CD14-positive monocyte (primary cell): ENCODE measurements around the gene SLC7A8. TPM values are rescaled to one million over a fixed set of nuclear protein-coding genes. Genes with fewer than 3 reads are reported as not detected.

Source experiments
- DNase-seq, 3 donors: peaks; one replicate each; pipeline ENCODE4 v3.0.0-alpha.2; 2011 to 2022
- H2AFZ ChIP-seq: 2 replicates; pipeline ENCODE4 v1.6.0; 2012; ENCODE audit warnings: mild to moderate bottlenecking, low read depth, low read length, inconsistent platforms; ENCODE audit not compliant: insufficient read depth, poor library complexity, severe bottlenecking
- H3K27ac ChIP-seq, 2 donors: 1 replicate in 1 of 2; 2 replicates in 1 of 2; pipeline ENCODE4 v1.5.1; 2012 to 2013; ENCODE audit warnings: low read length in 2 of 2, control low read depth in 1 of 2, inconsistent platforms in 1 of 2, low read depth in 1 of 2, mild to moderate bottlenecking in 1 of 2
- H3K27me3 ChIP-seq, 2 donors: one replicate each; pipeline versions ENCODE4 v1.6.0 to v1.6.1; 2011 to 2013; ENCODE audit warnings: low read length in 2 of 2; ENCODE audit not compliant: control insufficient read depth in 2 of 2, insufficient read depth in 2 of 2
- H3K36me3 ChIP-seq, 2 donors: replicated peaks in 1 of 2; 1 replicate in 1 of 2; 2 replicates in 1 of 2; pipeline versions ENCODE4 v1.5.1 to v1.6.1; 2012 to 2013; ENCODE audit warnings: low read length in 2 of 2, control low read depth in 1 of 2, inconsistent platforms in 1 of 2, mild to moderate bottlenecking in 1 of 2; ENCODE audit not compliant: insufficient read depth in 2 of 2, control insufficient read depth in 1 of 2
- H3K4me1 ChIP-seq, 2 donors: 1 replicate in 1 of 2; 2 replicates in 1 of 2; pipeline versions ENCODE4 v1.5.1 to v1.6.1; 2012 to 2013; ENCODE audit warnings: low read length in 2 of 2, control low read depth in 1 of 2, inconsistent platforms in 1 of 2, mild to moderate bottlenecking in 1 of 2, moderate library complexity in 1 of 2; ENCODE audit not compliant: insufficient read depth in 2 of 2, control insufficient read depth in 1 of 2
- H3K4me2 ChIP-seq: replicated peaks from 2 replicates; pipeline ENCODE3; 2012; ENCODE audit warnings: low read length, moderate library complexity, mild to moderate bottlenecking; ENCODE audit not compliant: poor library complexity, severe bottlenecking; ENCODE audit errors: extremely low read depth
- H3K4me3 ChIP-seq, 3 experiments: fragments of 200-600 bp in 1 of 3; sonication (generic) in 1 of 3; replicated peaks in 1 of 3; 1 replicate in 2 of 3; 2 replicates in 1 of 3; pipeline ENCODE4 v1.5.1; 2011 to 2013; ENCODE audit warnings: low read length in 3 of 3, mild to moderate bottlenecking in 3 of 3, control low read depth in 2 of 3, low read depth in 2 of 3, inconsistent platforms in 1 of 3, moderate library complexity in 1 of 3
- H3K79me2 ChIP-seq: 2 replicates; pipeline ENCODE4 v1.6.0; 2012; ENCODE audit warnings: mild to moderate bottlenecking, control low read depth, inconsistent platforms, low read length, moderate library complexity; ENCODE audit not compliant: insufficient read depth
- H3K9ac ChIP-seq: 2 replicates; pipeline ENCODE4 v1.6.0; 2017; ENCODE audit warnings: low read length, mild to moderate bottlenecking; ENCODE audit not compliant: insufficient read depth, poor library complexity, severe bottlenecking
- H3K9me3 ChIP-seq, 2 donors: replicated peaks in 1 of 2; 1 replicate in 1 of 2; 2 replicates in 1 of 2; pipeline versions ENCODE4 v1.5.1 to v1.6.1; 2012 to 2013; ENCODE audit warnings: low read length in 2 of 2, control low read depth in 1 of 2; ENCODE audit not compliant: control insufficient read depth in 1 of 2, insufficient read depth in 1 of 2
- H4K20me1 ChIP-seq: 2 replicates; pipeline ENCODE4 v1.6.0; 2012; ENCODE audit warnings: mild to moderate bottlenecking, low read length, control low read depth, moderate library complexity; ENCODE audit not compliant: insufficient read depth
- H3K27ac Mint-ChIP-seq, 7 donors: one replicate each; pipeline ENCODE4 v1.8.0; 2020; ENCODE audit warnings: mild to moderate bottlenecking in 7 of 7, mixed read lengths in 7 of 7, moderate library complexity in 6 of 7, inconsistent platforms in 2 of 7
- H3K27me3 Mint-ChIP-seq, 3 donors: one replicate each; pipeline ENCODE4 v1.8.0; 2021 to 2022; ENCODE audit warnings: low read depth in 3 of 3, mild to moderate bottlenecking in 3 of 3, mixed read lengths in 3 of 3, moderate library complexity in 3 of 3, inconsistent platforms in 1 of 3
- H3K36me3 Mint-ChIP-seq, 2 donors: one replicate each; pipeline ENCODE4 v1.8.0; 2020; ENCODE audit warnings: mixed read lengths in 2 of 2, inconsistent platforms in 1 of 2, mild to moderate bottlenecking in 1 of 2
- H3K4me1 Mint-ChIP-seq: one replicate; pipeline ENCODE4 v1.8.0; 2020; ENCODE audit warnings: mild to moderate bottlenecking, mixed read lengths
- H3K4me3 Mint-ChIP-seq, 2 donors: one replicate each; pipeline ENCODE4 v1.8.0; 2020; ENCODE audit warnings: mild to moderate bottlenecking in 2 of 2, mixed read lengths in 2 of 2, moderate library complexity in 1 of 2
- H3K9me3 Mint-ChIP-seq, 7 donors: one replicate each; pipeline ENCODE4 v1.8.0; 2020 to 2022; ENCODE audit warnings: mixed read lengths in 7 of 7, mild to moderate bottlenecking in 6 of 7, moderate library complexity in 6 of 7, inconsistent platforms in 2 of 7
- WGBS: methylation state at CpG from one replicate; pipeline ENCODE4 v1.1.5; 2013; ENCODE audit warnings: missing lambda C conversion rate; ENCODE audit not compliant: insufficient coverage; 5-methylcytosine and 5-hydroxymethylcytosine counted together
- intact Hi-C, 2 donors: fragments of 100-400 bp; cut with micrococcal nuclease; formaldehyde crosslinking; loops; one replicate each; pipeline versions ENCODE4 v1.15.0 to v1.15.1; 2023
- polyA plus RNA-seq, 3 donors: library from polyadenylated mRNA; depleted of rRNA in 1 of 3; unstranded in 2 of 3; stranded (reverse) in 1 of 3; fragments of 300-500 nt in 2 of 3; fragments of >200 nt in 1 of 3; fragmentation: Illumina TruSeq in 2 of 3; gene quantifications; 1 replicate in 2 of 3; 2 replicates in 1 of 3; pipeline ENCODE4 v1.2.3, GENCODE V29; 2012 to 2021
- TF ChIP-seq, protein P1 (sequence below): fragments of 200-600 bp; IDR thresholded peaks from one replicate; pipeline ENCODE4 v1.8.0; 2022; ENCODE audit warnings: antibody characterized with exemption, mild to moderate bottlenecking

The SLC7A8 gene
- polyA plus RNA-seq, 3 donors = 0.05 to 0.53 (median 0.25) TPM

DNA sequence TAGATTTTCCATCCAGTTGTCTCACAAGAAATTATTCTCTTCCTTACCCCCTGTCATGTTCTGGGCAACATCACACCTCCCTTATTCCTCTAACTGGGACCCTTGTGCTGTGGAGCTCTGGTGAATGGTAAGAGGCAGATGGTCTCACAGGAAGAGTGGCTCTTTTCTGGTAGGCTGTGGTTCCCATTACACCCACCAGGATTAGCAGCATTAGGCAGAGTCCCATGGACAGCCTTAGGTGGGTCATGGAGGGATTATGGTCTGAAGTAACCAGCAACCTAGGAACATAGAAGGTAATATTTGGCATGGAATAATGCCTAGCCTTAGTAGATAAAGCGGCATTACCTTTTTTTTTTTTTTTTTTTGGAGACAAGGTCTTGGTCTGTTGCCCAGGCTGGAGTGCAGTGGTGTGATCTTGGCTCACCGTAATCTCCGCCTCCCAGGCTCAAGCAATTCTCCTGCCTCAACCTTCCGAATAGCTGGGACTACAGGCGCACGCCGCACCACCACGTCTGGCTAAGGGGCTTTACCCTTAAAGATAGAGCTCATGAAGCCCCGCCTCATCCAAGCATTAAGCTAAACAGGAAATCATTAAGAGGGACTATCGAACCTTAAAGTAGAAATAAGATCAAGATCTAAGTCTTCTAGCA lies 84.1 kb downstream of the SLC7A8 start:
- Histone ChIP-seq H3K27ac (no peak overlapping the region), H3K4me1 (peaks cover 13 to 20% of the 10 kb centered on the region in 2 donors), H3K4me3 (no peak overlapping the region), H2AFZ (no peak overlapping the region), H3K27me3 (no peaks in the 10 kb centered on the region), H4K20me1 (peaks cover 31% of the 10 kb centered on the region), H3K9me3 (no peaks in the 10 kb centered on the region), H3K36me3 (peaks cover 19 to 23% of the 10 kb centered on the region in 2 donors), H3K4me2 (no peak overlapping the region), H3K79me2 (peaks cover 50% of the 10 kb centered on the region), H3K9ac (no peak overlapping the region)
- TF ChIP-seq, protein P1, sequence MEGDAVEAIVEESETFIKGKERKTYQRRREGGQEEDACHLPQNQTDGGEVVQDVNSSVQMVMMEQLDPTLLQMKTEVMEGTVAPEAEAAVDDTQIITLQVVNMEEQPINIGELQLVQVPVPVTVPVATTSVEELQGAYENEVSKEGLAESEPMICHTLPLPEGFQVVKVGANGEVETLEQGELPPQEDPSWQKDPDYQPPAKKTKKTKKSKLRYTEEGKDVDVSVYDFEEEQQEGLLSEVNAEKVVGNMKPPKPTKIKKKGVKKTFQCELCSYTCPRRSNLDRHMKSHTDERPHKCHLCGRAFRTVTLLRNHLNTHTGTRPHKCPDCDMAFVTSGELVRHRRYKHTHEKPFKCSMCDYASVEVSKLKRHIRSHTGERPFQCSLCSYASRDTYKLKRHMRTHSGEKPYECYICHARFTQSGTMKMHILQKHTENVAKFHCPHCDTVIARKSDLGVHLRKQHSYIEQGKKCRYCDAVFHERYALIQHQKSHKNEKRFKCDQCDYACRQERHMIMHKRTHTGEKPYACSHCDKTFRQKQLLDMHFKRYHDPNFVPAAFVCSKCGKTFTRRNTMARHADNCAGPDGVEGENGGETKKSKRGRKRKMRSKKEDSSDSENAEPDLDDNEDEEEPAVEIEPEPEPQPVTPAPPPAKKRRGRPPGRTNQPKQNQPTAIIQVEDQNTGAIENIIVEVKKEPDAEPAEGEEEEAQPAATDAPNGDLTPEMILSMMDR = no peak
- Mint-ChIP-seq H3K36me3 (peaks cover 26% of the 10 kb centered on the region in 2 donors), H3K9me3 (no peaks in the 10 kb centered on the region), H3K4me1 (peaks cover 29% of the 10 kb centered on the region), H3K27me3 (peaks cover 1 to 2% (median 1%) of the 10 kb centered on the region in 3 donors), H3K4me3 (no peak overlapping the region), H3K27ac (no peak overlapping the region)
- intact Hi-C loops = loop anchor here (5.0 to 10.0 kb wide), 2 partner anchors 185 to 223 kb away; partner anchors contain the start of genes HOMEZ (in 1 of the 2) and PABPN1 (in 1 of the 2)
- no CpG with 5 or more reads among the region's 10 CpGs for WGBS
- DNase-seq = no peak

DNA sequence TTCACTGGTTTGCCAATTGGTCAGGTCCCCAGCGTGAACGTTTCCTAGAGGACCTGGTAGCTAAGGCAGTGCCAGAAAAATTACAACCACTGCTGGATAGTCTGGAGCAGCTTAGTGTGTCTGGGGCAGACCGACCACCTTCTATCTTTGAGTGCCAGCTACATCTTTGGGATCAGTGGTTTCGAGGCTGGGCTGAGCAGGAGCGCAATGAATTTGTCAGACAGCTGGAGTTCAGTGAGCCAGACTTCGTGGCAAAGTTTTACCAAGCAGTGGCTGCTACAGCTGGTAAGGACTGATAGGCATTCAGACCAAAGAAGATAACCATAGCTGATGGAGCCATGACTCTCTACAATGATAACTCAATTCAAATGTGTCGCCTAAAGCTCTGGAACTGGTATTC lies 85.7 kb downstream of the SLC7A8 start:
- peaks cover 0 to 1% (median under 1%) of the 10 kb centered on the region in 3 donors for H3K27me3 Mint-ChIP-seq
- Histone ChIP-seq H3K36me3 (peaks cover 22 to 31% of the 10 kb centered on the region in 2 donors), H3K4me3 (no peak overlapping the region), H3K79me2 (peaks cover 66% of the 10 kb centered on the region), H3K4me2 (no peak overlapping the region), H2AFZ (no peak overlapping the region), H3K9ac (no peak overlapping the region), H3K4me1 (peaks cover 21 to 35% of the 10 kb centered on the region in 2 donors), H4K20me1 (peaks cover 47% of the 10 kb centered on the region), H3K27me3 (no peaks in the 10 kb centered on the region), H3K9me3 (no peaks in the 10 kb centered on the region), H3K27ac (no peak overlapping the region)
- peaks cover 29 to 32% of the 10 kb centered on the region in 2 donors for H3K36me3 Mint-ChIP-seq
- TF ChIP-seq, protein P1 = no peak
- intact Hi-C loops = loop anchor here (5.0 to 10.0 kb wide), 2 partner anchors 187 to 225 kb away; partner anchors contain the start of genes HOMEZ (in 1 of the 2) and PABPN1 (in 1 of the 2)
- H3K9me3 Mint-ChIP-seq = no peaks in the 10 kb centered on the region
- WGBS = 97% methylated on average over 6 of the region's 7 CpGs
- peaks cover 29% of the 10 kb centered on the region for H3K4me1 Mint-ChIP-seq
- H3K27ac Mint-ChIP-seq = peak overlapping the region in 2 of 7 donors; percentile 6 to 33
- no peak overlapping the region for H3K4me3 Mint-ChIP-seq
- no peak for DNase-seq
